ENCODE measurements around the gene SPATA31C1. TPM values are rescaled to one million over a fixed set of nuclear protein-coding genes. Genes with fewer than 3 reads are reported as not detected.
A peak's percentile ranks its signal among the peaks of the same experiment; 100 is the strongest.
"Not testable (repeated sequence)": the region's sequence is repeated elsewhere in the genome, so short reads cannot be mapped to it uniquely, and the experiment has no call there.

SPATA31C1 gene
- total RNA-seq, 1 experiment from 2014 or later, result not detected

GRCh38 chr9:87898151-87898550 lies 19.6 kb upstream of the SPATA31C1 start:
- POLR2A ChIA-PET (ENCODE audit: unreplicated experiment), result no interaction called here
- DNase-seq (peak; percentile 40), ATAC-seq (no peak)
- no peak overlapping the region for H3K9ac ChIP-seq (ENCODE audit: low read length)
- H3K27ac ChIP-seq (ENCODE audit: low read length), result no peak overlapping the region
- H3F3A ChIP-seq (ENCODE audit: low read length, unreplicated experiment), result no peaks in the 10 kb centered on the region
- no peaks in the 10 kb centered on the region for H3K9me3 ChIP-seq (ENCODE audit: low read length)
- intact Hi-C loops (cut with micrococcal nuclease), result no loop called here
- no peak overlapping the region for H3K4me3 ChIP-seq (ENCODE audit: low read length)
- H3K27me3 ChIP-seq (ENCODE audit: low read length), result no peaks in the 10 kb centered on the region
- TF ChIP-seq, protein P1, sequence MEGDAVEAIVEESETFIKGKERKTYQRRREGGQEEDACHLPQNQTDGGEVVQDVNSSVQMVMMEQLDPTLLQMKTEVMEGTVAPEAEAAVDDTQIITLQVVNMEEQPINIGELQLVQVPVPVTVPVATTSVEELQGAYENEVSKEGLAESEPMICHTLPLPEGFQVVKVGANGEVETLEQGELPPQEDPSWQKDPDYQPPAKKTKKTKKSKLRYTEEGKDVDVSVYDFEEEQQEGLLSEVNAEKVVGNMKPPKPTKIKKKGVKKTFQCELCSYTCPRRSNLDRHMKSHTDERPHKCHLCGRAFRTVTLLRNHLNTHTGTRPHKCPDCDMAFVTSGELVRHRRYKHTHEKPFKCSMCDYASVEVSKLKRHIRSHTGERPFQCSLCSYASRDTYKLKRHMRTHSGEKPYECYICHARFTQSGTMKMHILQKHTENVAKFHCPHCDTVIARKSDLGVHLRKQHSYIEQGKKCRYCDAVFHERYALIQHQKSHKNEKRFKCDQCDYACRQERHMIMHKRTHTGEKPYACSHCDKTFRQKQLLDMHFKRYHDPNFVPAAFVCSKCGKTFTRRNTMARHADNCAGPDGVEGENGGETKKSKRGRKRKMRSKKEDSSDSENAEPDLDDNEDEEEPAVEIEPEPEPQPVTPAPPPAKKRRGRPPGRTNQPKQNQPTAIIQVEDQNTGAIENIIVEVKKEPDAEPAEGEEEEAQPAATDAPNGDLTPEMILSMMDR (conservative IDR thresholded peaks at IDR 0.05; ENCODE audit: low read depth, low read length), result no peak
- TF ChIP-seq EZH2phosphoT487 (IDR thresholded peaks at IDR 0.05; ENCODE audit: borderline replicate concordance, low read length) (no peak), EZH2 (IDR thresholded peaks at IDR 0.05; ENCODE audit: low read length, unreplicated experiment) (no peak)
- H3K36me3 ChIP-seq (ENCODE audit: low read depth, low read length), result no peaks in the 10 kb centered on the region
- no peaks in the 10 kb centered on the region for H4K20me1 ChIP-seq (ENCODE audit: low read length)
- CTCF ChIA-PET, result no interaction called here
- H3K4me2 ChIP-seq (ENCODE audit: low read length), result no peak overlapping the region
- H2AFZ ChIP-seq (ENCODE audit: low read length), result no peak overlapping the region
- H3K9me2 ChIP-seq (replicated peaks; ENCODE audit: low read length), result no peaks in the 10 kb centered on the region
- no peaks in the 10 kb centered on the region for H3K4me1 ChIP-seq (ENCODE audit: insufficient read depth, low read length)
- BruUV-seq (replicated peaks), result no TSS peak
- no peaks in the 10 kb centered on the region for H3K79me2 ChIP-seq (ENCODE audit: low read length)

DNA sequence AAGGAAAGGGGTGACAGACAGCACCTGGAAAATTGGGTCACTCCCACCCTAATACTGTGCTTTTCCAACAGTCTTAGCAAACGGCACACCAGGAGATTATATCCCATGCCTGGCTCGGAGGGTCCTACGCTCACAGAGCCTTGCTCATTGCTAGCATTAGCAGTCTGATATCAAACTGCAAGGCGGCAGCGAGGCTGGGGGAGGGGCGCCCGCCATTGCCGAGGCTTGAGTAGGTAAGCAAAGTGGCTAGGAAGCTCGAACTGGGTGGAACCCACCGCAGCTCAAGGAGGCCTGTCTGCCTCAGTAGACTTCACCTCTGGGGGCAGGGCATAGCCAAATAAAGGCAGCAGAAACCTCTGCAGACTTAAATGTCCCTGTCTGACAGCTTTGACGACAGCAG lies 15.4 kb upstream of the SPATA31C1 start:
- H3K9ac ChIP-seq (ENCODE audit: low read length); H3K9me2 ChIP-seq (replicated peaks; ENCODE audit: low read length); H3K4me2 ChIP-seq (ENCODE audit: low read length); H2AFZ ChIP-seq (ENCODE audit: low read length); H3K9me3 ChIP-seq (ENCODE audit: low read length); H3F3A ChIP-seq (ENCODE audit: low read length, unreplicated experiment); BruUV-seq (replicated peaks); intact Hi-C loops (cut with micrococcal nuclease); DNase-seq; ATAC-seq; H3K27me3 ChIP-seq (ENCODE audit: low read length); H3K4me3 ChIP-seq (ENCODE audit: low read length); H4K20me1 ChIP-seq (ENCODE audit: low read length); POLR2A ChIA-PET (ENCODE audit: unreplicated experiment); H3K79me2 ChIP-seq (ENCODE audit: low read length); H3K36me3 ChIP-seq (ENCODE audit: low read depth, low read length); H3K27ac ChIP-seq (ENCODE audit: low read length); CTCF ChIA-PET; H3K4me1 ChIP-seq (ENCODE audit: insufficient read depth, low read length): not testable (repeated sequence)

- peak overlapping the region; percentile 40; the same call in 1 of the 2 replicates for H3K4me3 ChIP-seq (ENCODE audit: low read length)
- CTCF ChIA-PET, result no interaction called here
These were observed 8.3 kb upstream of the SPATA31C1 start for GRCh38 chr9:87909310-87910041.

More at GRCh38 chr9:87909310-87910041, 8.3 kb upstream of the SPATA31C1 start:
- peaks cover 3% of the 10 kb centered on the region; the same call in 1 of the 2 replicates for H3K4me1 ChIP-seq (ENCODE audit: insufficient read depth, low read length)
- H3F3A ChIP-seq (ENCODE audit: low read length, unreplicated experiment), result no peaks in the 10 kb centered on the region
- ATAC-seq (peak; percentile 29), DNase-seq (peak; percentile 85)
- H3K79me2 ChIP-seq (ENCODE audit: low read length), result no peaks in the 10 kb centered on the region
- H3K4me2 ChIP-seq (ENCODE audit: low read length), result peak overlapping the region; percentile 14
- peak overlapping the region; percentile 63 for H2AFZ ChIP-seq (ENCODE audit: low read length)
- no peaks in the 10 kb centered on the region for H3K9me2 ChIP-seq (replicated peaks; ENCODE audit: low read length)
- H4K20me1 ChIP-seq (ENCODE audit: low read length), result no peaks in the 10 kb centered on the region
- H3K36me3 ChIP-seq (ENCODE audit: low read depth, low read length), result no peaks in the 10 kb centered on the region
- no peak overlapping the region for H3K9ac ChIP-seq (ENCODE audit: low read length)
- no peak overlapping the region for H3K27ac ChIP-seq (ENCODE audit: low read length)
- intact Hi-C loops (cut with micrococcal nuclease), result no loop called here
- POLR2A ChIA-PET (ENCODE audit: unreplicated experiment), result no interaction called here
- no peaks in the 10 kb centered on the region for H3K9me3 ChIP-seq (ENCODE audit: low read length)
- no TSS peak for BruUV-seq (replicated peaks)
- TF ChIP-seq, protein P1 (conservative IDR thresholded peaks at IDR 0.05; ENCODE audit: low read depth, low read length), result peak; percentile 47; the same call in 1 of the 2 replicates
- no peak for TF ChIP-seq EZH2 (IDR thresholded peaks at IDR 0.05; ENCODE audit: low read length, unreplicated experiment)
- no peaks in the 10 kb centered on the region for H3K27me3 ChIP-seq (ENCODE audit: low read length)

All from PC-3 (cell line).